HK-2 (cell line): ENCODE measurements around the gene ANKRD13A.
A peak's percentile ranks its signal among the peaks of the same experiment; 100 is the strongest.
"Not testable (repeated sequence)": the region's sequence is repeated elsewhere in the genome, so short reads cannot be mapped to it uniquely, and the experiment has no call there.

Experiments
- DNase-seq: peaks from one replicate; pipeline ENCODE4 v3.0.0-alpha.2; 2018; ENCODE audit not compliant: unreplicated experiment

The ANKRD13A gene

DNA sequence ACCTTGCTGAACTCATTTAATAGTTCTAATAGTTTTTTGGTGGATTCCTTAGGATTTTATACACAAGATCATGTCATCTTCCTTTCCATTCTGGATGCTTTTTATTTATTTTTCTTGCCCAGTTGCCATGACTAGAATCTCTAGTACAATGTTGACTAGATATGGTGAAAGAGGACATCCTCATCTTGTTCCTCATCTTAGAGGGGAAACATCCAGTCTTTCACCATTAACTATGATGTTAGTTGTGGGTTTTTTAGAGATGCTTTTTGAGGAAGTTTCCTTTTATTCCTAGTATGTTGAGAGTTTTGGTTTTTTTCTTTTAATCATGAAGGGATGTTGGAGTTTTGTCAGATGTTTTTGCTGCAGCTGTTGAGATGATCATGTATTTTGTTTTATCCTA, 8.7 kb downstream of the ANKRD13A start:
- no peak for DNase-seq

DNA sequence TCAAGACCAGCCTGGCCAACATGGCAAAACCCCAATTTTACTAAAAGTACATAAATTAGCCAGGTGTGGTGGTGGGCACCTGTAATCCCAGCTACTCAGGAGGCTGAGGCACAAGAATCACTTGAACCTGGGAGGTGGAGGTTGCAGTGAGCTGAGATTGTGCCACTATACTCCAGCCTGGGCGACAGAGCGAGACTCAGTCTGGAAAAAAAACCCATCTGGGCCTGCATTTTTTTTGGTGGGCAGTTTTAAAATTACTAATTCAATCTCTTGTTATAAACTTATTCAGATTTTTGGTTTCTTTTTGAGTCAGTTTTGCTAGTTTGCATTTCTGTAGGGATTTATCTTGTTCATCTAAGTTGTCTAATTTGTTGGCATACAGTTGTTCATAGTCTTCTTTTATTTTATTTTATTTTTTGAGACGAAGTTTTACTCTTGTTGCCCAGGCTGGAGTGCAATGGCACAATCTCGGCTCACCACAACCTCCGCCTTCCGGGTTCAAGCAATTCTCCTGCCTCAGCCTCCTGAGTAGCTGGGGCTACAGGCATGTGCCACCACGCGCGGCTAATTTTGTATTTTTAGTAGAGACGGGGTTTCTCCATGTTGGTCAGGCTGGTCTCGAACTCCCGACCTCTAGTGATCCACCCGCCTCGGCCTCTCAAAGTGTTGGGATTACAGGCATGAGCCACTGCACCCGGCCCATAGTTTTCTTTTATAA, 9.6 kb downstream of the ANKRD13A start:
- not testable (repeated sequence) for DNase-seq

DNA sequence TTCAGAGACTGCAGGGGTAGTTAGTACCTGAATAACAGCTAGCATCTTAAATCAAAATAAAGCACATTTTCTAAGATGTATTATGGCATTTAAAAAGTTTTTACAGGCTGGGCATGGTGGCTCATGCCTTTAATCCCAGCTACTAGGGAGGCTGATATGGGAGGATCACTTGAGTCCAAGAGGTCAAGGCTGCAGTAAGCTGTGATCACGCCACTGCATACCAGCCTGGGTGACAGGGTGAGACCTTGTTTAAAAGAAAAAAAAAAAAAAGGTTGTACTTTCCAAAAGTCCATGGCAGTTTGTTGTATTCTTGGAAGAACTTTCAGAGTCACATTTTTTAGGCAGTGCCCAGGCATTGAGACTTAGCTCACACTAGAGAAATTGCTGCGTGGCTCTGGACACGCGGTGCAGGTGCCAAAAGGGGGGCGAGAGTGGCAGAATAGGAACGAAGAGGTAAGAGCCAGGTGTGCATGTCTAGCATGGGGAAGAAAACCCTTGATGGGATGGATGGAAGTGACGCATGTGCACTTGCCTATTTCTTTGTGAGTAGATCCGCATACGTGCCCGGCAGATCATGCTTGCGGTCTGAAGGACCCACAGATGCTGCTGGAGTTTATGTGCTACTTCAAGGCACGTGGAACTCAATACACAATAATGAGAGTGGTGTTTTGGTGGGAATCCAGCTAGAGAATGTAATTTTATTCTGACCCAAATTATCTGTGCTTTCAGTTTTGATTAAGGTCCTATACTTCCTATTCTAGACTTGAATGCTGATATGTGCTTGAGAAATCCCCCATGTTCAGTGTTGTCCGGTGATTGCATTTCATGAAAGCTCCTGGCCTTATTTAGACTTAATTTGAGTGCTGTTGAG, 11.9 kb downstream of the ANKRD13A start:
- DNase-seq = no peak

DNA sequence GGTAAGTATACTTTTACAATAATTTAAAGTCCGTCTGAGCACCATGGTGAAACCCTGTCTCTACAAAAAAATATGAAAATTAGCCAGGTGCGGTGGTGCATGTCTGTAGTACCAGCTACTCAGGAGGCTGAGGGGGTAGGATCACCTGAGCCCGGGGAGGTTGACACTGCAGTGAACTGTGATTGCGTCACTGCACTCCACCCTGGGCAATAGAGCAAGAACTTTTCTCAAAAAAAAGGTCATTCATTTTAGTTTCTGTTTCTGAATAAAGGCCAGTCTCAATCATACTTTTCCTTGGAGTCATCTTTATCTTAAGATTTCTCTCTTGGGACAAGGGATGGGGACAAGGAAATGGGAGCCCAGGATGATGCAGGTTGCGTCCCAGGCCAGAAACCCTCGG, 12.9 kb downstream of the ANKRD13A start:
- no peak for DNase-seq

DNA sequence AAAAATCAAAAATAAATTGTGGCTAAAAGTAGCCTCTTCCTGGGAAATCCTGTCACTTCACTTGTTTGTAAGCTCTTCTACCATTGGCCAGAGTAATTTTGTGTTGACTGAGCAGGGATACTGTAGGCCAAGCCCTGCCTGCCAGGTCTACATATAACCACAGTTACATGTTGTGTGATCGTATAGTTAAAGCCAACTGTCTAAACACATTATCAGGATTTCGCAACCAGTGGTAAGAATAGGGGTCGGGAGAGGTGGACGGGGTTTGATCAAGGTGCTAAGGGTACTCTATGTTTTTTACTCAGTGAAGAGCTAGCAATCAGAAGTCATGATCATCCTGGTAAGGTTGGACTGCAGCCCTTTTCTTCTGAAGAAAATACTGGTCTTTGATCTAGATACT, 13.4 kb downstream of the ANKRD13A start:
- no peak for DNase-seq

DNA sequence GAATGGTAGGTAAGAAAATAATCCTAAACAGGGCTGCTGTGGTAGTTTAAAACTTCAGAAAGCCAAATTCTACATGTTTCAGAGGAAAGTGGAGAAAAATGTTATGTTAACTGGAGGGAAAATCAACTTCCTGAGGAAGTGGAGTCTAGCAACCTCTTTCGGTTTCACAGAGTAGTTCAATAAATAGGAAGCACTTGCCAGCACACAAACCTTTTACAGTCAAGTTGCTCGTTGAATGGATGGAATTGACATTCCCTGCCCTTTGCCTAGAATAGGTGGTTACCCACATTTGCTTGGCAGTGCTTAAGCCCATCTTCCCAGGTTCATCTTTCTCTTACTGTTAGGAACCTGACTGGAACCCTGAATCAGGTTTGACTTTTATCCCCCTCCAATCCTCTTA, 15.9 kb downstream of the ANKRD13A start:
- no peak for DNase-seq

DNA sequence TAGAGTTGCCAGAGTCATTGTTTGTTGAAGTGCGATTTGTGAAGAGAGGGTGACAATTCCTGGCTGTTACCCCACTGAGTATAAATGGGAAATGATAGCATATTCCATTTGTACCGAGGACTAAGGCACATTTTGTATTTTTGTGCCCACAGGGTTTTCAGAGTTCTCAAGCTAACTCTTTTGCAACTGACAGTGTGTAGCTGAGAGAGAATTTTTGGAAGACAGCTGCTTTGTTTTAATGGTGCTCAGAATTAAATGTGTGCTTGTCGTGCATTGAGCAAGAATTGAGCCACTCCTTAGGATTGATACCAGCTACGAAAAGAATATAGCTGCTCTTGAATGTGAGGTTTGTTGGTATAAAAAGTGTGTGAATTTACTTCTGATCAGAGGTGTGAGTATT, 21.7 kb downstream of the ANKRD13A start:
- no peak for DNase-seq

DNA sequence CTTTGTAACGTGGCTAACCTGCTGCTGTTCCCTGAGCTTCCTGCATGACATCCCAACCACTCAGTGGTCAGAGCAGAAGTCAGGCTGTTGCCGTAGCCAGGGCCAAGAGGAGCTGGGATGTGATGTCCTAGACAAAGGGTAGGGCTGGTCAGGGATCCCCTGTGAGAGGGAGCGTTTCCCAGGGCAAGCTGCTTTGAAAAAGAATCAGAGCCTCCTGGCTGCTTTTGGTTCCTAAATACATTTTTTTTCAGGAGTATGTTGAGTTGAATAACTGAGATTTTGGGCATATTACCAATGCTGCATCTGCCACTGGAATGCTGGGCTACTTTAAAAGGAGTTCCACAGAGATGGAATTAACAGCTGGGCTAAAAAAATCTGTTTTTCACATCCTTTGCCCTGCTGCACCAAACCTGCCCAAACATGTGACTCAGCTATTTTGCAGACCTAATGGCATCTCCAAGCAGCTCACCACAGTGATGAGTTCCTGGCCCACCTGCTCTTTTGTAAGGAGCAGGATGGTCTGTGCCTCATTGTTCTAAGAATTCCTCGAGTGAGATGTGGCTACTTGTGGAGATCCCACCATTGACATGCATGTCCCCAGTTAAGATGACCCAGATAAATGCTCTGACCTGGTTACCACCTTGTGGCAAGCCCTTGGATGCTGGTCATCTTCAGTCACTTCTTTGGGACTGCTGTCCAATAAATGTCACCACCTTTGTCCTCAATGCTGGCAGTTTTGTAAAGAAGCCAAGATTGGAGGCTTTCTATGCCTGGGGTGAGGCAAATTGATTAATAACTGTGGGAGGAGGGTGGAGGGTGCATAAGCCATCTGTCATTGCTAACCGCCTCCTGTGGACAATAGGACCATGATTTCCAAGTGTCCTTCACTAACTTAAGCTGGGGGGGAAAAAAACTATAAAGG, 24.1 kb downstream of the ANKRD13A start:
- DNase-seq = no peak

DNA sequence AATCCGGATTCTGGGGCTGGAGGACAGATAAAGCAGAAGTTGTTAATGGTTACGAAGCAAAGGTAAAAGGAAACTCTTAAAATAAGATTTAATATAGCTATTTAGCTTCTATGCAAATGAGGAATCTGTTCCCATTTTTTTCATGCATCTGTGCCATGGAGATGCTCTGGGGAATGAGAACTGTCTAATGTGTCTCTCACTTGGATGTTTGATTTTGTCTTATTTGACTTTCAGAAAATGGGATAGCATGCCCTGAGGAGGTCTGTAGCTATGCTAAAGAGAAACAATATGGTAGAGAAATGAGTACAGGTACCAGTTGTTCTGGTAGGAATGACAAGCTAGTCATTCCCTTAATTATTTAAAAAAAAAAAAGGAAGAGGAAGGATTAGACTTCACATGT, 24.8 kb downstream of the ANKRD13A start:
- DNase-seq = no peak

DNA sequence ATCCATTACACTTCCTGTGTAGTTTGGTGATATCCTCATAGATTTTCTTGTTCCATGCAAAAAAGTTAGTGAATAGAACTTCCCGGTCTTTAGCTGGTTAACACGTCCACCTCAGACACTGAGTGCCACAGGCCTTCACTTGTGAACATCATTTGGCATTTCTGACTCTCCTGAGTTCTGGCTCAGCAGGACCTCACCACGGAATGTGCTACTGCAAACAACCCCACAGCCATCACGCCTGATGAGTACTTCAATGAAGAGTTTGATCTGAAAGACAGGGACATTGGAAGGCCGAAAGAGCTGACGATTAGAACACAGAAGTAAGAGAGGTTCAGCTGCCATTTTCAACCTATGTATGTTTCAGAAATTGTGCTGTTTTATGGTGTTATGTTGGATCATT, 29.1 kb downstream of the ANKRD13A start:
- no peak for DNase-seq

DNA sequence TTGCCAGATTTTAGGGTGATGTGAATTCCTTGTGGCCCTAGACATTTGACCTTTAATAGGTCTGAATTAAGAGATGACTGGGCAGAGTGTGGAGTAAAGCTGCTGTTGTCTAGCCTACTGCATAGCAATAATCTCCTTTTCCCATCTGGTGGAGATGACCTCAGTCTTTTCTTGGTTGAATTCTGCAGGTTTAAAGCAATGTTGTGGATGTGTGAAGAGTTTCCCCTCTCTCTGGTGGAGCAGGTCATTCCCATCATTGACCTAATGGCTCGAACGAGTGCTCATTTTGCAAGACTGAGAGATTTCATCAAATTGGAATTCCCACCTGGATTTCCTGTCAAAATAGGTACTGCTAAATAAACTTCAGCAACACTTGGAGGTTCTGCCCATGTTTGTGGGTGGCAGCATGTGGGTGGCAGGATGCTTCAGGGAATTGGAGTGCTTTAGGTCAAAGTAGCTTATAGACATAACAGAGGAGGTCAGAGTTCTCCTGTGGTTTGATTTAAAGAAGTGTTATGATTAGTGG, 30.1 kb downstream of the ANKRD13A start:
- no peak for DNase-seq

DNA sequence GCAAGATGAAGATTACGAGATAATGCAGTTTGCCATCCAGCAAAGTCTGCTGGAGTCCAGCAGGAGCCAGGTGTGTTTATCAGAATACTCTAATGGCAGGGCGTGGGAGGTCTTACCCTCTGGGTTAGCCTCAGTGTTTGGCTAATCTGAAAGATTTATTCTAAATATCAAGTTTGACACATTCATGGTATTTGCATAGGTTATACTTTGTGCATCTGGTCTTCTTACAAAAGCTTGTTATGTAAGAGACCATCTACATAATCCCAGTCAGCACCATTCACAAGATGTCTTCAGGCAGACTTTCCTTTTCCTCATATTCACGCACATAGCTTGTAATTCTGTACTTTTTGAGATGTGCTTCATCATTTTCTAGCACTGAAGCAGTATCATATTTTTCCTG, 34.7 kb downstream of the ANKRD13A start:
- DNase-seq = no peak

DNA sequence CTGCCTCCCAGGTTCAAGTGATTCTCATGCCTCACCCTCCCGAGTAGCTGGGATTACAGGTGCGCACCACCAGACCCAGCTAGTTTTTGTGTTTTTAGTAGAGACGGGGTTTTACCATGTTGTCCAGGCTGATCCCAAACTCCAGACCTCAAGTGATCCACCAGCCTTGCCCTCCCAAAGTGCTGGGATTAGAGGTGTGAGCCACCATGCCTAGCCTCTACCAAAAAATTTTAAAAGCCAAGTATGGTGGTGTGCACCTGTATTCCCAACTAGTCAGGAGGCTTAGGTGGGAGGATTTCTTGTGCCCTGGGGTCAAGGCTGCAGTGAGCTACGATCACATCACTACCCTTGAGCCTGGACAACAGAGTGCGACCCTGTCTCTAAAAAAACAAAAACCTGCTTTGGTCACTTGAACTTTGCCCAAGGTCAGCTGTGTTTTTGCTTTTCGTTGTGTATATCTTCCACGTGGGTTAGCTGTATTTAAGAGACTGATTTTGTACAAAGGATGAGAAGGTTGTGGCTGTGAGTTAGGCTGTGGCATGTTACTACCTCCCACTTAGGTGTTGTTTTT, 36.4 kb downstream of the ANKRD13A start:
- no peak for DNase-seq

DNA sequence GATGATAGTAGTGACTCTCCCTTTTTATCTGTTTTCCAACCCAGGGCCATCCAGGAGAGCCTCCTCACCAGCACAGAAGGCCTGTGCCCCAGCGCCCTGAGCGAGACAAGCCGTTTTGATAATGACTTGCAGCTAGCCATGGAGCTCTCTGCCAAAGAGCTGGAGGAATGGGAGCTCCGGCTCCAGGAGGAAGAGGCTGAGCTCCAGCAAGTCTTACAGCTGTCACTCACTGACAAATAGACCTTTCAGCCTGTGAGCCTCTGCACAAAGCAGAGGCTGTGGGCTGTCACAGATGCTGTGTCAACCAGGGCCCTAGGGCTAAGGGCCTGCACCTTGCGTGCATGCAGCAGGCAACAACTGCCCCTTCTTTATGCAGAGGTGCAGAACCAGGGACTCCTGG, 38.1 kb downstream of the ANKRD13A start:
- no peak for DNase-seq

DNA sequence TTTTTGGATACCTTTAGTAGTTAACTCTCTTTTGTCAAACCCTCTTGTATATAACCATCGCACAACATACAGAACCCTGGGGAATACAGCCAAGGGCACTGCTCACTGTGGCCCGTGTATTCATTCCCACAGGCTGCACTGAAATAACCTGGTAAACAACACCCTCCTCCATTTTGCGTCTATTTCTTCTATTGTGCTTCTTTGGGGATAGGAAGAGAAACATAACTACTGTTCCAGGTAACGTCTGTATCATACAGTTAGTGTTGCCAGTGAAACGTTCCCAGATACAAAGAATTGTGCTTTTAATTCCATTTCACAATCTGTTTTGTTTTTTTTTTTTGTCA, 39.5 kb downstream of the ANKRD13A start:
- no peak for DNase-seq

DNA sequence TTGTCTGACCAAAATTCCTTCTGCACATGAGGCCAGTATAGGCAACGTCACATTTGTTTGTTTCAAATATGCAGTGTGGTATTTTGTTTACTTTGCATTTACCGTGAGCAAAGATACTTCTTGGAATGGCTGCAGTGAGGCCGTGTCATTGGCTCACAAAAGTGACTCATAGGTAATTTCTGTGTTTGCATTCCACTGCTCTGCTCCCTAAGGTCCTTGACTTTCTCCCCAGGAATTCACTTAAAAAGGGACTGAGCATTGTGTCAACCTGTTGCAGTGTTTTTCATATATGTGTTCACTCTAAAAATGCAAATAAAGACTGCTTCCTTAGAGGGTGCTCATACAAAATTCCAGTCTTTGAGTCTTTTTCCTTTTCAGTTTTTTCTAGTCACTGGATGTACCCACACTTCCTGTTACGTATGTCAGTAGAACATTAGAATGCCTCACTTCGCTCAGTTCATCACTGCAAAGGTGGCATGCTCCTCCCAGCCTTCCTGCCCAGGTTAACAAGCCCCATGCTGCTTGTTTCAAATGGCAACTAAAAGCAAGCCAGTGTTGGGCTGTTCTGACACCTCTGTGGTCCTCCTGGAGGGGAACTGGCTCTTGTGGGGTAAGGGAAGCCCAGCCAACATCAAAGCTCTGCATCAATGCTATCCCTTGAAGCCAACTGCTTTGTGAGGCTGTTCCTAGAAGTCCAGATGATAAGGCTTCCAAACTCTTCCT, 40.0 kb downstream of the ANKRD13A start:
- DNase-seq = peak; percentile 41

DNA sequence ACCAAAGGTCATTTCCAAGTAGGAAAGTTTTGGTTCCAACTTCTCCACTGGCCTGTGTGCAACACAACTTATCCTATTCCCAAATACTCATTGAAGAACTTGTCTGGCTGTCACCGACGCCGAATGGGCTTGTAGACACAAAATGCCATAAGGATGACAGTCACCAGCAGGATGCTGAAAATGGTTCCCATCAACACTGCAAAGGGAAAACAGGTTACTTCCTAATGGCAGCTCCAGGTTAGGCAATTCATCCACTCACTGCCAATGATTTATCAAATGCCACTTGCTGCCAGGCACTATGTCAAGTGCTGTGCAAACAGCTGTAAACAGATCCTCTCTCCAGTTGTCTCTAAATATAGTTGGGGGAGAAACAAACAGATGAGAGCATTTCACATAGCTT, 43.0 kb downstream of the ANKRD13A start:
- no peak for DNase-seq

DNA sequence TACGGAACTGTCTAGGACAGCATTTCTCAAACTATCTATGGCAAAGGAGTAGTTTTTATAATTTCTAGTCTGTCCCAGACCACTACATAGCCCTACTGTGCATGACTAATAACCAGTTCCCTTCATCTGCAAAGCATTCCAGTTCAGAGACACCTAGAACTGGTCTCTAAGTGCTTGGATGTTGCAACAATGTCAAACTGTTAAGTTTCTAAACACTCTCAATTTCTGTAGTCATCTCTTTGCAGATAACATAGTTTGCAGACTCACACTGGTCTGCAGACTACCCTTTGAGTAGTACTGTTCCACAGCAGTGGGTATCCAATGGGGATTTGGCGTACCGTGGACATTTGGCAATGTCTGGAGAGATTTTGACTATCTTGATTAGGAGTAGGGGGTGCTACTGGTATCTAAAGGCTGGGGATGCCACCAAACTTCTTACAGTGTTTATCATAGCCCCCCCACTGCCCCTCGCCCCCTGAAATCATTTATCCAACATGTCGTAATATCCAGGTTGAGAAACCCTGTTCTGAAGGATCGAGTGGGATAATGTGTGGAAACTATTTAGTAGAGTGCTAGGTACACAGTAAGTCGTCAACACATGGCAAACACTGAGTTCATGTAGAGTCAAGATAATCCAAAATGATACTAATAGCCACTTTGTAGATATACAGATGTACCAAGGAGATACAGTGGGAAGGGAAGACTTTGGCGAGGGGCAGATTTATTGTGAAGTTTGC, 47.4 kb downstream of the ANKRD13A start:
- DNase-seq = no peak

DNA sequence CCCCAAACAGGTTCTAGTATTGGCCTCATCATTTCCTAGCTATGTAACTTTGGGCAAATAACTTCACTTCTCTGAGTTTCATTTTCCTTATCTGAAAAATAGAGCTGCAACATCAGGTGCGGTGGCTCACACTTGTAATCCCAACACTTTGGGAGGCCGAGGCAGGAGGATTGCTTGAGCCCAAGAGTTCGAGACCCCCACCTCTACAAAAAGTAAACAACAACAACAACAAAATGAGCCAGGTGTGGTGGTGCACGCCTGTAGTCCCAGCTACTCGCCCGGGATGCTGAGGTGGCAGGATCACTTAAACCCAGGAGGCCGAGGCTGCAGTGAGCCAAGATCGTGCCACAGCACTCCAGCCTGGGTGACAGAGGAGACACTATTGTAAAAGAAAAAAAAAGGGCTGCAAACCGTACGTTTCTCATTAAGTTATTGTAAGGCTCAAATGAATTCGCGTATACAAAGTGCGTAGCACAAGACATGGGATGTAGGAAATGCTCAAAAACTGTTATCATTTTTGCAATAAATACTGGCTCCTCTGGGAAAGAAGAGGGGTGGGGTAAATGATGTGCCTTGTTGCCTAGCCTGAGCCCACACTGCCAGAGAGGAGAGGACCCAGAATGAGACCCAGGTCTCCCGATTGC, 48.2 kb downstream of the ANKRD13A start:
- DNase-seq = no peak
